ENCODE measurements around the gene MMP14. TPM values are rescaled to one million over a fixed set of nuclear protein-coding genes. Genes with fewer than 3 reads are reported as not detected.
A peak's percentile ranks its signal among the peaks of the same experiment; 100 is the strongest.

MMP14 gene
- total RNA-seq, 3 donors from 2014 or later (not counting 1 experiment from before 2014, with no cell fraction given), result 1.2 to 1.7 (median 1.4) TPM

GRCh38 chr14:22837750-22838538, 1.6 kb downstream of the MMP14 start:
- Mint-ChIP-seq H3K4me1 (peaks cover 7 to 18% of the 10 kb centered on the region in 2 donors), H3K27me3 (ENCODE audit: low read depth in 2 of 2) (peaks cover 24 to 31% of the 10 kb centered on the region in 2 donors), H3K36me3 (no peaks in the 10 kb centered on the region), H3K9me3 (no peaks in the 10 kb centered on the region), H3K4me3 (peak overlapping the region; percentile 50), H3K27ac (peak overlapping the region in 1 of 2 donors; percentile 90)
- H3K9me3 ChIP-seq (ENCODE audit: control insufficient read depth, insufficient read depth, low read length), result no peaks in the 10 kb centered on the region
- TF ChIP-seq CTCF (IDR thresholded peaks at IDR 0.05), result no peak
- 81% methylated on average over 18 of the region's 25 CpGs for WGBS (ENCODE audit: insufficient coverage)
- DNase-seq (no peak), ATAC-seq (no peak)
- H3K27ac ChIP-seq (ENCODE audit: low read length), result no peak overlapping the region
- H3K27me3 ChIP-seq (ENCODE audit: control insufficient read depth, insufficient read depth, low read length), result peaks cover 20% of the 10 kb centered on the region
- H3K4me3 ChIP-seq (ENCODE audit: low read length), result no peak overlapping the region
- intact Hi-C loops (cut with micrococcal nuclease), result no loop called here
- peaks cover 15% of the 10 kb centered on the region for H3K4me1 ChIP-seq (ENCODE audit: control insufficient read depth, insufficient read depth, low read length)
- peaks cover 9% of the 10 kb centered on the region for H3K36me3 ChIP-seq (ENCODE audit: control insufficient read depth, insufficient read depth, low read length)

GRCh38 chr14:22838631-22839041, 2.3 kb downstream of the MMP14 start:
- Mint-ChIP-seq H3K9me3 (no peaks in the 10 kb centered on the region), H3K27me3 (ENCODE audit: low read depth in 2 of 2) (peaks cover 28 to 31% of the 10 kb centered on the region in 2 donors), H3K27ac (no peak overlapping the region), H3K4me3 (no peak overlapping the region), H3K4me1 (peaks cover 7 to 18% of the 10 kb centered on the region in 2 donors), H3K36me3 (no peaks in the 10 kb centered on the region)
- WGBS (ENCODE audit: insufficient coverage), result 23% methylated on average over 6 of the region's 6 CpGs
- H3K9me3 ChIP-seq (ENCODE audit: control insufficient read depth, insufficient read depth, low read length), result no peaks in the 10 kb centered on the region
- no peak overlapping the region for H3K27ac ChIP-seq (ENCODE audit: low read length)
- no peak overlapping the region for H3K4me3 ChIP-seq (ENCODE audit: low read length)
- peaks cover 20% of the 10 kb centered on the region for H3K27me3 ChIP-seq (ENCODE audit: control insufficient read depth, insufficient read depth, low read length)
- no peak for TF ChIP-seq CTCF (IDR thresholded peaks at IDR 0.05)
- intact Hi-C loops (cut with micrococcal nuclease), result no loop called here
- peaks cover 15% of the 10 kb centered on the region for H3K4me1 ChIP-seq (ENCODE audit: control insufficient read depth, insufficient read depth, low read length)
- no peak for DNase-seq
- H3K36me3 ChIP-seq (ENCODE audit: control insufficient read depth, insufficient read depth, low read length), result peaks cover 6% of the 10 kb centered on the region
- ATAC-seq, result no peak

GRCh38 chr14:22839159-22839779, 2.9 kb downstream of the MMP14 start:
- H3K36me3 Mint-ChIP-seq, result no peaks in the 10 kb centered on the region
- no peak overlapping the region for H3K4me3 Mint-ChIP-seq

More at GRCh38 chr14:22839159-22839779, 2.9 kb downstream of the MMP14 start:
- no peak overlapping the region for H3K4me3 ChIP-seq (ENCODE audit: low read length)
- no peaks in the 10 kb centered on the region for H3K9me3 Mint-ChIP-seq
- peaks cover 28 to 31% of the 10 kb centered on the region in 2 donors for H3K27me3 Mint-ChIP-seq (ENCODE audit: low read depth in 2 of 2)
- intact Hi-C loops (cut with micrococcal nuclease), result no loop called here
- 90% methylated on average over 6 of the region's 6 CpGs for WGBS (ENCODE audit: insufficient coverage)
- peaks cover 7 to 18% of the 10 kb centered on the region in 2 donors for H3K4me1 Mint-ChIP-seq
- peaks cover under 1% of the 10 kb centered on the region for H3K36me3 ChIP-seq (ENCODE audit: control insufficient read depth, insufficient read depth, low read length)
- H3K9me3 ChIP-seq (ENCODE audit: control insufficient read depth, insufficient read depth, low read length), result no peaks in the 10 kb centered on the region
- no peak overlapping the region for H3K27ac ChIP-seq (ENCODE audit: low read length)
- peaks cover 20% of the 10 kb centered on the region for H3K27me3 ChIP-seq (ENCODE audit: control insufficient read depth, insufficient read depth, low read length)
- H3K4me1 ChIP-seq (ENCODE audit: control insufficient read depth, insufficient read depth, low read length), result peaks cover 15% of the 10 kb centered on the region
- ATAC-seq (no peak), DNase-seq (no peak)
- H3K27ac Mint-ChIP-seq, result no peak overlapping the region
- no peak for TF ChIP-seq CTCF (IDR thresholded peaks at IDR 0.05)

Measured in natural killer cell (primary cell).